H1 (cell line): ENCODE results near the gene PSPN. TPM values are rescaled to one million over a fixed set of nuclear protein-coding genes. Genes with fewer than 3 reads are reported as not detected.
"Not testable (repeated sequence)": the region's sequence is repeated elsewhere in the genome, so short reads cannot be mapped to it uniquely, and the experiment has no call there.

Experiments
- CTCF ChIA-PET: fragments of 300-600 bp; sonication (Branson Sonifier 250); formaldehyde crosslinking; loops from one replicate; lab custom pipeline; 2021; ENCODE audit not compliant: partially characterized antibody; lab: Charles Lee
- POLR2A ChIA-PET: fragments of 300-600 bp; sonication (Branson Sonifier 250); formaldehyde crosslinking; loops from one replicate; lab custom pipeline; 2021; ENCODE audit warnings: inconsistent platforms; ENCODE audit not compliant: partially characterized antibody; lab: Charles Lee
- DNase-seq, 2 experiments: peaks; one replicate each; pipeline versions ENCODE4 v3.0.0 to v3.0.0-alpha.2; 2010 to 2022; ENCODE audit warnings: low spot score in 2 of 2, low read depth in 1 of 2, mixed read lengths in 1 of 2
- FAIRE-seq: peaks from 2 replicates; lab custom pipeline; 2011; peaks lifted over from hg19 to GRCh38; lab: Jason Lieb, UNC
- H2AFZ ChIP-seq: 2 replicates; pipeline ENCODE4 v1.8.1; 2012; ENCODE audit warnings: low read length, inconsistent platforms
- H2AK5ac ChIP-seq: 2 replicates; pipeline ENCODE4 v1.6.1; 2013; ENCODE audit warnings: low read depth, low read length
- H2BK120ac ChIP-seq: replicated peaks from 2 replicates; pipeline ENCODE3; 2013; ENCODE audit warnings: low read depth, low read length, inconsistent platforms
- H2BK12ac ChIP-seq: 2 replicates; pipeline ENCODE4 v1.6.1; 2013; ENCODE audit warnings: low read depth, low read length
- H2BK15ac ChIP-seq: 2 replicates; pipeline ENCODE4 v1.6.1; 2013; ENCODE audit warnings: low read length
- H2BK20ac ChIP-seq: 2 replicates; pipeline ENCODE4 v1.6.1; 2013; ENCODE audit warnings: low read length
- H2BK5ac ChIP-seq: 2 replicates; pipeline ENCODE4 v1.6.1; 2013; ENCODE audit warnings: low read depth, low read length
- H3K14ac ChIP-seq: 2 replicates; pipeline ENCODE4 v1.6.1; 2013; ENCODE audit warnings: inconsistent platforms; ENCODE audit not compliant: insufficient read length
- H3K18ac ChIP-seq: 2 replicates; pipeline ENCODE4 v1.6.1; 2013; ENCODE audit warnings: low read length; ENCODE audit errors: extremely low read depth
- H3K23ac ChIP-seq: 2 replicates; pipeline ENCODE4 v1.6.1; 2013; ENCODE audit warnings: inconsistent platforms; ENCODE audit not compliant: insufficient read length
- H3K23me2 ChIP-seq: 2 replicates; pipeline ENCODE4 v1.6.1; 2013; ENCODE audit warnings: low read depth, low read length
- H3K27ac ChIP-seq: 2 replicates; pipeline ENCODE4 v1.6.1; 2011; ENCODE audit warnings: low read depth, low read length, inconsistent platforms
- H3K27me3 ChIP-seq, 4 experiments: replicated peaks in 1 of 4; 1 replicate in 1 of 4; 2 replicates in 3 of 4; pipeline versions ENCODE4 v1.6.1 to v1.8.1; 2011 to 2013; ENCODE audit warnings: low read length in 3 of 4, mild to moderate bottlenecking in 3 of 4, inconsistent platforms in 2 of 4, mixed read lengths in 2 of 4, moderate library complexity in 1 of 4; ENCODE audit not compliant: control insufficient read depth in 3 of 4, insufficient read depth in 3 of 4; ENCODE audit errors: extremely low read depth in 1 of 4
- H3K36me3 ChIP-seq, 4 experiments: 2 replicates each; pipeline versions ENCODE4 v1.6.1 to v1.8.1; 2011 to 2013; ENCODE audit warnings: mild to moderate bottlenecking in 4 of 4, low read length in 3 of 4, moderate library complexity in 2 of 4, control low read depth in 1 of 4, inconsistent platforms in 1 of 4; ENCODE audit not compliant: insufficient read depth in 4 of 4, control insufficient read depth in 2 of 4
- H3K4ac ChIP-seq: replicated peaks from 2 replicates; pipeline ENCODE3; 2013; ENCODE audit warnings: low read length, low read depth, mixed read lengths, inconsistent platforms; ENCODE audit not compliant: insufficient read length
- H3K4me1 ChIP-seq, 4 experiments: replicated peaks in 1 of 4; 1 replicate in 1 of 4; 2 replicates in 3 of 4; pipeline versions ENCODE4 v1.6.1 to v1.8.1; 2011 to 2013; ENCODE audit warnings: low read length in 3 of 4, inconsistent platforms in 2 of 4, mixed read lengths in 1 of 4; ENCODE audit not compliant: insufficient read depth in 4 of 4, control insufficient read depth in 3 of 4
- H3K4me2 ChIP-seq, 2 experiments: 2 replicates each; pipeline versions ENCODE4 v1.6.1 to v1.8.1; 2011 to 2013; ENCODE audit warnings: low read depth in 2 of 2, low read length in 2 of 2, control low read depth in 1 of 2, inconsistent platforms in 1 of 2, mild to moderate bottlenecking in 1 of 2; ENCODE audit not compliant: insufficient read depth in 1 of 2
- H3K4me3 ChIP-seq, 4 experiments: fragments of 200-600, 300-600 bp in 1 of 4; sonication (generic), shearing (Covaris generic), sonication (Bioruptor Twin) in 1 of 4; 2 replicates each; pipeline versions ENCODE4 v1.5.1 to v1.8.1; 2011 to 2016; ENCODE audit warnings: low read length in 4 of 4, low read depth in 3 of 4, control low read depth in 2 of 4, inconsistent platforms in 2 of 4, mild to moderate bottlenecking in 2 of 4, mixed read lengths in 1 of 4, moderate library complexity in 1 of 4; ENCODE audit not compliant: insufficient read depth in 2 of 4; ENCODE audit errors: extremely low read depth in 1 of 4
- H3K56ac ChIP-seq: replicated peaks from 2 replicates; pipeline ENCODE3; 2013; ENCODE audit warnings: low read depth, mild to moderate bottlenecking, mixed read lengths, low read length, inconsistent platforms; ENCODE audit not compliant: insufficient read length
- H3K79me1 ChIP-seq: 2 replicates; pipeline ENCODE4 v1.6.1; 2013; ENCODE audit warnings: low read depth, low read length, control low read depth
- H3K79me2 ChIP-seq, 2 experiments: 2 replicates each; pipeline versions ENCODE4 v1.6.1 to v1.8.1; 2012 to 2013; ENCODE audit warnings: low read length in 2 of 2, mild to moderate bottlenecking in 2 of 2, inconsistent platforms in 1 of 2; ENCODE audit not compliant: insufficient read depth in 2 of 2, control insufficient read depth in 1 of 2
- H3K9ac ChIP-seq, 4 experiments: replicated peaks in 1 of 4; 1 replicate in 1 of 4; 2 replicates in 3 of 4; pipeline versions ENCODE4 v1.6.1 to v1.8.1; 2011 to 2013; ENCODE audit warnings: low read depth in 3 of 4, low read length in 3 of 4, control low read depth in 2 of 4, mild to moderate bottlenecking in 2 of 4, moderate library complexity in 2 of 4, inconsistent platforms in 1 of 4; ENCODE audit errors: extremely low read depth in 1 of 4
- H3K9me3 ChIP-seq, 2 experiments: 2 replicates each; pipeline versions ENCODE4 v1.6.1 to v1.8.1; 2012 to 2013; ENCODE audit warnings: mild to moderate bottlenecking in 2 of 2, moderate library complexity in 2 of 2, control low read depth in 1 of 2, inconsistent platforms in 1 of 2, low read depth in 1 of 2, low read length in 1 of 2, mixed read lengths in 1 of 2; ENCODE audit not compliant: insufficient read depth in 2 of 2
- H4K20me1 ChIP-seq, 2 experiments: replicated peaks in 1 of 2; 2 replicates each; pipeline versions ENCODE3 to v1.8.1; 2011 to 2013; ENCODE audit warnings: inconsistent platforms in 2 of 2, low read length in 2 of 2, mild to moderate bottlenecking in 1 of 2; ENCODE audit not compliant: insufficient read depth in 2 of 2, control insufficient read depth in 1 of 2
- H4K5ac ChIP-seq: 2 replicates; pipeline ENCODE4 v1.6.1; 2013; ENCODE audit warnings: low read length, low read depth, mixed read lengths, inconsistent platforms; ENCODE audit not compliant: insufficient read length
- H4K8ac ChIP-seq: 2 replicates; pipeline ENCODE4 v1.8.0; 2013; ENCODE audit warnings: mild to moderate bottlenecking, moderate library complexity, low read length, inconsistent platforms; ENCODE audit not compliant: insufficient read depth; ENCODE audit errors: extremely low read depth
- H4K91ac ChIP-seq: replicated peaks from 2 replicates; pipeline ENCODE3; 2013; ENCODE audit warnings: low read length, mixed read lengths, inconsistent platforms; ENCODE audit not compliant: insufficient read length
- WGBS, 2 experiments: shearing (Covaris generic) in 1 of 2; methylation state at CpG; one replicate each; pipeline versions ENCODE4 v1.1.6 to v1.1.7; 2013 to 2015; ENCODE audit warnings: low lambda C conversion rate in 2 of 2, mixed read lengths in 2 of 2, inconsistent platforms in 1 of 2, low coverage in 1 of 2, missing lambda C conversion rate in 1 of 2; ENCODE audit not compliant: insufficient replicate concordance in 2 of 2, insufficient coverage in 1 of 2, insufficient read length in 1 of 2; ENCODE audit errors: extremely low coverage in 1 of 2, missing lambda C conversion rate in 1 of 2; 5-methylcytosine and 5-hydroxymethylcytosine counted together
- polyA plus RNA-seq, 7 experiments: library from polyadenylated mRNA; depleted of rRNA in 3 of 7; stranded (reverse) in 5 of 7; unstranded in 2 of 7; fragments of >200 nt in 5 of 7; fragments of 200-250 nt in 2 of 7; gene quantifications; 1 replicate in 5 of 7; 2 replicates in 1 of 7; 4 replicates in 1 of 7; pipeline versions ENCODE4 v1.2.1 to v1.2.3, GENCODE V29; 2011 to 2013; ENCODE audit warnings: missing spikeins in 2 of 7, mixed read lengths in 2 of 7
- total RNA-seq: library from RNA; stranded (reverse); fragmentation: NEBNext Ultra II Directional; extraction: Animal tissue kit (Norgen Biotek cat#: 25700); gene quantifications from 2 replicates; pipeline ENCODE4 v1.2.1, GENCODE V29; 2021

The PSPN gene
- total and polyA plus RNA-seq, 2 of the 8 experiments (the other 6 are each of a cell fraction or from before 2014, with no cell fraction given): 1.0 to 2.1 TPM

DNA sequence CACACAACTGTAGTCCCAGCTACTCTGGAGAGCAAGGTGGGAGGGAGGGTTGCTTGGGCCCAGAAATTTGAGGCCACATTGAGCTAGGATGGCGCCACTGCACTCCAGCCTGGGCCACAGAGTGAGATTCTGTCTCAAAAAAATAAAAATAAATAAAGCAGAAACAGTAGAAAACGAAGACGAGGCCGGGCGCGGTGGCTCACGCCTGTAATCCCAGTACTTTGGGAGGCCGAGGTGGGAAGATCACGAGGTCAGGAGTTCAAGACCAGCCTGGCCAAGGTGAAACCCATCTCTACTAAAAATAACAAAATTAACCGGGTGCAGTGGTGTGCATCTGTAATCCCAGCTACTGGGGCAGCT, 14.9 kb downstream of the PSPN start:
- H4K91ac ChIP-seq, H3K4ac ChIP-seq, H2AK5ac ChIP-seq, H3K27me3 ChIP-seq, H3K56ac ChIP-seq, H3K79me2 ChIP-seq, H3K23ac ChIP-seq, H3K9me3 ChIP-seq, H3K23me2 ChIP-seq, H3K4me2 ChIP-seq, H3K36me3 ChIP-seq, FAIRE-seq, H2AFZ ChIP-seq, H2BK15ac ChIP-seq, H3K27ac ChIP-seq, H2BK120ac ChIP-seq, H2BK5ac ChIP-seq, H3K79me1 ChIP-seq, DNase-seq, H2BK20ac ChIP-seq, H3K9ac ChIP-seq, H3K4me1 ChIP-seq, H4K20me1 ChIP-seq, H3K14ac ChIP-seq, H4K8ac ChIP-seq, H2BK12ac ChIP-seq, H3K18ac ChIP-seq, H4K5ac ChIP-seq: not testable (repeated sequence)
- peak overlapping the region; percentile 63 to 92 (median 68); a peak in 5 of 8 replicates for H3K4me3 ChIP-seq
- ChIA-PET CTCF (interaction anchor here (0.9 to 1.3 kb wide), 2 partner anchors 9 to 313 kb away, joined by 3 read pairs; no protein-coding TSS in a partner anchor), POLR2A (interaction anchor here (0.6 to 2.9 kb wide), 7 partner anchors 12 to 143 kb away, joined by 3 to 17 read pairs (median 4); partner anchors contain the start of genes ALKBH7 and KHSRP)
- WGBS, 2 experiments: 90% methylated on average over 10 of the region's 10 CpGs; no CpG with 5 or more reads in 1 of the 2 experiments

DNA sequence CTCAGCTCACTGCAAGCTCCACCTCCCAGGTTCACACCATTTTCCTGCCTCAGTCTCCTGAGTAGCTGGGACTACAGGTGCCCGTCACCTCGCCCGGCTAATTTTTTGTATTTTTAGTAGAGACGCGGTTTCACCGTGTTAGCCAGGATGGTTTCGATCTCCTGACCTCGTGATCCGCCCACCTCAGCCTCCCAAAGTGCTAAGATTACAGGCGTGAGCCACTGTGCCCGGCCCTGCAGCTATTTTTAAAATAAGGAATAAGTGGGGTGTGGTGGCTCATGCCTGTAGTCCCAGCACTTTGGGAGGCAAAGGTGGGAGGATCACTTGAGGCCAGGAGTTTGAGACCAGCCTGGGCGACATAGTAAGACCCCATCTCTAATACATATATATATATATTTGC, 15.3 kb downstream of the PSPN start:
- H3K23ac ChIP-seq, H2BK15ac ChIP-seq, H2BK120ac ChIP-seq, H3K9me3 ChIP-seq, H2AK5ac ChIP-seq, H3K9ac ChIP-seq, H2BK20ac ChIP-seq, H4K20me1 ChIP-seq, H3K14ac ChIP-seq, H3K27ac ChIP-seq, H3K27me3 ChIP-seq, H2BK5ac ChIP-seq, H3K4me1 ChIP-seq, H3K18ac ChIP-seq, FAIRE-seq, H4K91ac ChIP-seq, DNase-seq, H3K79me2 ChIP-seq, H3K79me1 ChIP-seq, H4K8ac ChIP-seq, H2BK12ac ChIP-seq, H3K4ac ChIP-seq, H3K4me3 ChIP-seq, H3K4me2 ChIP-seq, H3K56ac ChIP-seq, H3K23me2 ChIP-seq, H3K36me3 ChIP-seq, H2AFZ ChIP-seq, H4K5ac ChIP-seq: not testable (repeated sequence)
- ChIA-PET CTCF (interaction anchor here (0.7 to 1.3 kb wide), 3 partner anchors 8 to 408 kb away, joined by 3 to 6 read pairs (median 3); no protein-coding TSS in a partner anchor), POLR2A (interaction anchor here (1.4 to 2.9 kb wide), 3 partner anchors 12 to 64 kb away, joined by 4 to 17 read pairs (median 4); partner anchors contain the start of genes ALKBH7 and KHSRP)
- 95% methylated on average over 11 of the region's 12 CpGs; no CpG with 5 or more reads in 1 of the 2 experiments for WGBS, 2 experiments
